ENCODE measurements around the gene KIAA0513. TPM values are rescaled to one million over a fixed set of nuclear protein-coding genes. Genes with fewer than 3 reads are reported as not detected.

KIAA0513 gene, protein sequence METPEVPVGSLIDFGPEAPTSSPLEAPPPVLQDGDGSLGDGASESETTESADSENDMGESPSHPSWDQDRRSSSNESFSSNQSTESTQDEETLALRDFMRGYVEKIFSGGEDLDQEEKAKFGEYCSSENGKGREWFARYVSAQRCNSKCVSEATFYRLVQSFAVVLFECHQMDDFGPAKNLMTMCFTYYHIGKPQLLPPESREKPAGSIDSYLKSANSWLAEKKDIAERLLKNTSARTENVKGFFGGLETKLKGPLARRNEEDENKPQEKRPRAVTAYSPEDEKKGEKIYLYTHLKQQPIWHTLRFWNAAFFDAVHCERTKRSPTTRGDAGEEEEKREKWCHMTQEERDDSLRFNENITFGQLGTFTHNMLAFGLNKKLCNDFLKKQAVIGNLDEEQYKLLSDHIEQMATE
- 2.1 to 2.6 TPM (median 2.5 TPM) in 5 replicates for total RNA-seq (2022; extraction: Qiagen RNA extraction)

GRCh38 chr16:85027349-85027957, at the start of gene KIAA0513:
Gene KIAA0513 (plus strand): TSS chr16:85027795. CDS start chr16:85067072, 39,277 bp downstream.

DNA sequence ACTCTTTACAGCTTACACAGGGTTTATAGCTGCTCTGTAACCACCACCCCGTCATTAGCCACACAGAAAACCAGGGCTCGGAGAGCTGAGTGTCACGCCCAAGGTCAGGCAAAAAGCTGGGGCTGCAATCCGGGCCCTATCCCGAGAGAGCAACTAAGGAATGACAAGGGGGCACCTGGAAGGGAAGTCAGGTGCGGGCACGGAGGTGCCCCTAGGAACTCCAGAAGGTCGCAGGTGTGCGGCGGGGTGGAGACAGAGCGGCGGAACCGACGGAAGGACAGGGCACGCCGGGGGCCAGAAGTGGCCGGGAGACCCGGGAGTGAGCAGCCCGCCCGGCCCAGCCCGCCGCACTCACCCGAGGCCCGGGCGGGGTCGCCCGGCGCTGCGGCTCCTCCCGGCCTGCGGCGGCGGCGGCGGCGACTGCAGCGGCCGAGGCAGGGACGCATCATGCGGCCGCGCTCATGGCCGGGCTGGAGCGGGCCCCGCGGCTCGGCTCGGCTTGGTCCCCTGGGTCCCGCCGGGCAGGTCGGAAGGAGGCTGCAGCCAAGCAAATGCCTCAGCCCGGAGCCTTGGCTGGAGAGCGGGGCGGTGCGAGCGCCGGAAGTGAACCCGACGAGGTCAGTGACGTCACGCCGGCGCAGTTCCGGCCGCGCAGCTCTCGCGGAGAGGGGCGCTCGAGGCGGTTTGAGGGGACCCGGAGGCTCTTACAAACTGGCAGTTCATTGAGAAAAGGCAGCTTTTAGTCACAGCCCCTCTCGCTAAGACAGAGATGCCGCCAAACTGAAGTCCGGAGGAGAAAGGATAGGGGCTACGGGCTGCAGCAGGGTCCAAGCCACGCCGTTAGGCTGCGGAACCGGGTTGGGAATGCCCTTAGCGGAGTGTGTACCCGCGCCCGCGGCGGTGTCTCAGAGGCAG, 16.4 kb upstream of the KIAA0513 start, which contains the start of gene ZDHHC7:
Gene ZDHHC7, minus strand, starts transcription at position 605 of the 915 bp plus-strand sequence. CDS start 20,917 bp downstream, outside the sequence.

DNA sequence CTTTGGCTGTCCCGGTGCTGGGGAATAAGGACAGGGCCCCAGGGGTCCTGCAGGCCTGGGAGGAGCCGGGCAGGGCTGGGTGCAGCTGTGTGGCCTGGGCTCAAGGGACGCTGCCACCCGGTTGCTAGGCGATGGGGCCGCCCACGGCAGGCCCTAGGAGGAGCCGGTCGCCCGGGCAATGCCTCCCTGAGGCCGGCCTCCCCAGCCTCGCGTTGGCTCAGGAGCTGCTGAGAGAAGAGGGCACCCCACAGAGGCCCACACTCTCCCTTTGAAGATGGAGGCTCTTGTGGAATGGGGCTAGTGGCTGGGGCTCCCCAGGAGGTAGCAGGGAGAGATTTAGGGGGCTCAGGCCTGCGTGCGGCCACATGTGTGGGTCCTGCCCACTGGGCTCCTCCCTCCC, 84.8 kb downstream of the KIAA0513 start, which contains the start of gene CIBAR2:
Gene CIBAR2, minus strand, starts transcription at position 109 of the 400 bp plus-strand sequence. CDS start 120 bp downstream, outside the sequence.

Other genes starting within 250 kb of the KIAA0513 start
- gene CRISPLD2, start 207.8 kb upstream of the KIAA0513 start, total RNA-seq (2022; extraction: Qiagen RNA extraction): 3.1 to 4.2 TPM (median 3.5 TPM) in 5 replicates
- gene ZDHHC7, start 16.3 kb upstream of the KIAA0513 start, total RNA-seq (2022; extraction: Qiagen RNA extraction): 71.3 to 82.6 TPM (median 80.7 TPM) in 5 replicates
- gene CIBAR2, start 84.7 kb downstream of the KIAA0513 start, total RNA-seq (2022; extraction: Qiagen RNA extraction): not detected in 5 replicates

Measured in A549 treated with AZD2906 at 1 μM for 4 hours (cell line).